ENCODE results near the gene RGS6.
"Not testable (repeated sequence)": the region's sequence is repeated elsewhere in the genome, so short reads cannot be mapped to it uniquely, and the experiment has no call there.

Gene RGS6

GRCh38 chr14:72454388-72455160, 522.3 kb downstream of the RGS6 start:
- no peak for DNase-seq (ENCODE audit: low read depth)

- DNase-seq (ENCODE audit: low read depth) = no peak
Observed at GRCh38 chr14:72457641-72458040, 525.4 kb downstream of the RGS6 start.

- no peak for DNase-seq (ENCODE audit: low read depth)
Observed at GRCh38 chr14:72462056-72462455, 529.8 kb downstream of the RGS6 start.

- DNase-seq (ENCODE audit: low read depth) = no peak
Observed at GRCh38 chr14:72463291-72463866, 531.1 kb downstream of the RGS6 start.

GRCh38 chr14:72464226-72464625, 532.0 kb downstream of the RGS6 start:
- no peak for DNase-seq (ENCODE audit: low read depth)

- no peak for DNase-seq (ENCODE audit: low read depth)
Observed at GRCh38 chr14:72466325-72466724, 534.1 kb downstream of the RGS6 start.

- no peak for DNase-seq (ENCODE audit: low read depth)
Observed at GRCh38 chr14:72471346-72471745, 539.1 kb downstream of the RGS6 start.

- no peak for DNase-seq (ENCODE audit: low read depth)
Observed at GRCh38 chr14:72472845-72473244, 540.6 kb downstream of the RGS6 start.

- peak; percentile 41 for DNase-seq (ENCODE audit: low read depth)
Observed at GRCh38 chr14:72476657-72477499, 544.6 kb downstream of the RGS6 start.

- DNase-seq (ENCODE audit: low read depth) = not testable (repeated sequence)
Observed at GRCh38 chr14:72477578-72477977, 545.3 kb downstream of the RGS6 start.

- no peak for DNase-seq (ENCODE audit: low read depth)
Observed at GRCh38 chr14:72478471-72478893, 546.3 kb downstream of the RGS6 start.

- no peak for DNase-seq (ENCODE audit: low read depth)
Observed at GRCh38 chr14:72479461-72479931, 547.3 kb downstream of the RGS6 start.

- DNase-seq (ENCODE audit: low read depth) = no peak
Observed at GRCh38 chr14:72480464-72481243, 548.4 kb downstream of the RGS6 start.

GRCh38 chr14:72483311-72483710, 551.1 kb downstream of the RGS6 start:
- DNase-seq (ENCODE audit: low read depth) = no peak

GRCh38 chr14:72485695-72486094, 553.5 kb downstream of the RGS6 start:
- no peak for DNase-seq (ENCODE audit: low read depth)

- DNase-seq (ENCODE audit: low read depth) = no peak
Observed at GRCh38 chr14:72488514-72488913, 556.3 kb downstream of the RGS6 start.

- DNase-seq (ENCODE audit: low read depth) = no peak
Observed at GRCh38 chr14:72492196-72492595, 560.0 kb downstream of the RGS6 start.

GRCh38 chr14:72495668-72496067, 563.4 kb downstream of the RGS6 start:
- no peak for DNase-seq (ENCODE audit: low read depth)

- no peak for DNase-seq (ENCODE audit: low read depth)
Observed at GRCh38 chr14:72498646-72499045, 566.4 kb downstream of the RGS6 start.

- no peak for DNase-seq (ENCODE audit: low read depth)
Observed at GRCh38 chr14:72499746-72500145, 567.5 kb downstream of the RGS6 start.

- no peak for DNase-seq (ENCODE audit: low read depth)
Observed at GRCh38 chr14:72500234-72500838, 568.1 kb downstream of the RGS6 start.

GRCh38 chr14:72501439-72501838, 569.2 kb downstream of the RGS6 start:
- no peak for DNase-seq (ENCODE audit: low read depth)

Measured in activated T-cell treated with anti-CD3 and anti-CD28 coated beads for 48 hours (primary cell).